ENCODE results near the gene SGPL1.

SGPL1 gene

DNA sequence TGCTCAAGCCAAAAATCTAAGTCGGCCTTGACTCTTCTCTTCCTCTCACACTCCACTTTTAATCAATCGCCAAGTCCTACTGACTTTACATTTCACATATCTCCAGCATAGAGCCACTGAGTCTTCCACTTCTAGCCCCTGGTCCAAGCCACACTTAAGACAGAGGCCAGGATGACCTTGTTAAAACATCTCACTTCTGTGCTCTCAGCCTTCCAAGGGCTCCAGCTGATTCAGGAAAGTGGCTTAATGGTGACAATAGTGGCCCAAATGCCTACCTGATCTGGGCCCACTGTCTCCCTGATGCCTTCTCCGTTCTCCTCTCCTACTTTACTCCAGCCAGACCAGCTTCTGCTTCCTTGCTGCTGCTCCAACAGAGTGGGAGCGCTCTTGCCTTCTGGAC is 35.0 kb upstream of the SGPL1 start:
- DNase-seq = no peak

DNA sequence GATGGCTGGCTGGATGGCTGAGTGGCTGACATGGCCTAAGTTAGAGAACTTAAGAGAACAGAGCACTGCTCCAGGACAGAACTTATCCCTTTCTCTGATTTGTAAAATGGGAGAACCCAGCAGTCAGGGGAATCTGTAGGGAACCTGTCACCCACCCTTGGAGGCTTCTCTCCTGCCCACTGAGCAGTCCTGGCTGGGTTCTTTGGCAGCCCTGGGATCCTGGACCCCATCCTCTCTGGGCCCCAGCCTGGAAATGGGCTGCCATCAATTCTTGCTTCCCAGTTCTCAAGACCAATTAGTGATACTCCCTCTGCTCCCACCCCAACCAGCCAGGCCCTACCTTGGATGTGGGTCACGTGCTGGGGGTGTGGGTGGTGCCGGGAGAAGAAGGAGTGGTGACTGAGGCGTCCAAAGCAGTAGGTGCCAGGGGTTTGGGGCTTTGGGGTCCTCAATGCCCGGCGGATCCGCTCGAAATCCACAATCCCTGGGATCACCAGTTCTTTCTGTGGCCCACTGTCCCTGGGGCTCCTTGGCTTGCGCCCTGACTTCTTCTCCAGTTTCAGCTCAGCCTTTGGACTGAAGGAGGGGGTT is 34.2 kb upstream of the SGPL1 start:
- no peak for DNase-seq

DNA sequence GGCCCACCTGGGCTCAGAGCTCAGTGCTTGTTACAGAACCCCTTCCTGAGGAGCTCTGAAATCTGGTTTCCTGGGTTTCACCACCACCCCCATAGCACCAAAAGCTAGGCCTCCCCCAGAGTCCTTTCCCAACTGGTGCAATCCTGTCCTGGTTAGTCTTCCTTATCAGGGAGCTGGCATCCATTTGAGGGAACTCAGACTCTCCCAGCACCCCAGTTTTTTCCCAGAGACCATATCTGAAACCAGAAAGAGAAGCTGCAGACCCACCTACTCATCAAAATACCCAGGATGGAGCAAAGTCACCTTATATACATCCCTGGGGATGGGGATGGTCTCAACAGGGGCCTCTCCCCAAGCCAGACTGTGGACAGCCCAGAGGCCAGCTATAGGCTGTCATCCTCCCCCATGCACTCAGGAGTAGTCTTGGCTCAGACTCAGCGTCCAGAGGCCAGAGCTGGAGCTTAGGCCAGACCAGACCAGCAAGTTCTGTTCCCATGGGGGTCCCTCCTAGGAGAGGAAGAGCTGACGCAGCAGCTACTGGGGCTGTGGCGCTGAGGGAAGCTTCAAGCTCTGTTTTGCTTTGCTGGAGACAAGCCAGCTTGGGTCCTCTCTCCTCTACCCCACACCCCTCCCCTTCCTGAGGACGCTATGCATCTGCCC is 33.5 kb upstream of the SGPL1 start:
- DNase-seq = no peak

DNA sequence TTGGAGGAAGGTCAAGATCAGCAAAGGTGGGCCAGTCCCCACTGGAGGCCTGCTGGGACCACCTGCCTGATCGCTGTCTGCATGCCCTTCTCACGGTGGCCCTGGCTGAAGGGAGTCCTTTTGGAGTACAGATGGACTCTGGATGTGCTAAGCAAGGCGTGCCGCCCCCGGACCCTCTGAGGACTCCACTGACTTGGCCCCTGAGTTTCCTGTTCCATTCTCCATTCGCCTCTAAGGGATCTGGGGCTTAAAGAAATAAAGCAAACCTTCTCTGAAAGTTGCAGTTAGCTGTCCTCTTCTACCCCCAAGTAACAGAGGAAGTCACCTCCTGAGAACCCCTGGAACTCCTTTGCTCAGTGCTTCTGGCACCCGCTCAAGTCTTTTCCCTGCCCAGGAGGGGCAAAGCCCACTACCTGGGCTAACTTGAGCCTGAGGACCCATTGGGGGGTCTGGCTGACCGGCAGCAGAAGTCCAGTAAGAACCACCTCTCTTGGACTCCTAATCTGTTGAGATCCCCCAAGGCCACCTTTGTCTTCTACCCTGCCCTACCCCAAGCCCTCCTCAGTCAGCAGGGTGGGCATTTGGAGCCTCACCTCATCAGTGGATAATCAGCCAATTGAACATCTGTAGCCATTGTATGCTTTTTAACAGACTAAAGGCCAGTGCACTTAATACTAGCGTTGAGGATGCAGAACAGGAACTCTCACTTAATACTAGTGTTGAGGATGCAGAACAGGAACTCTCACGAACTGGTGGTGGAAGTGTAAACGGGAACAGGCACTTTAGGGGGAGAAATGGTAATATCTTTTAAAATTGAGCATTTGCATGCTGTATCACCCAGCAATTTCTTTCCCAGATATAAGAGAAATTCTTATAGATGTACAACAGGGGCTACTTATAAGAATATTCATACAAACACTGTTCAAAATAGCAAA is 32.7 kb upstream of the SGPL1 start:
- no peak for DNase-seq

DNA sequence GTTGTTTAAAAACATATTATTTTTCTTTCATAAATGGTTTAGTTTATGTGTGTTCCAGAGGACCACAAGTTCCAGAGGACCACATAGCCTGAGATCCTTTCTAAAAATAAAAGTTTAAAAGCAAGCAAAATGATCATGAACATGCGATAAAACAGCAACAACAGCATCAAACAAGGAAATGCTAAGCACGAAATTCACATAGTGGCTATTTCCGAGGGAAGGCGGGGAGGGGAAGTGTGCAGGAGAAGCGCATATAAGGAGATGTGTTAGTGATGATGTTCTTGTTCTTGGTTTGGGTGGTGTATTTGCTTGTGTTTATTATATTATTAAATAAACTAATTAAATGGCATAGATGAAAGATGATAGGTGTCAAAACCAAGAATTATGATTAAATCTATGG is 31.7 kb upstream of the SGPL1 start:
- DNase-seq = no peak

DNA sequence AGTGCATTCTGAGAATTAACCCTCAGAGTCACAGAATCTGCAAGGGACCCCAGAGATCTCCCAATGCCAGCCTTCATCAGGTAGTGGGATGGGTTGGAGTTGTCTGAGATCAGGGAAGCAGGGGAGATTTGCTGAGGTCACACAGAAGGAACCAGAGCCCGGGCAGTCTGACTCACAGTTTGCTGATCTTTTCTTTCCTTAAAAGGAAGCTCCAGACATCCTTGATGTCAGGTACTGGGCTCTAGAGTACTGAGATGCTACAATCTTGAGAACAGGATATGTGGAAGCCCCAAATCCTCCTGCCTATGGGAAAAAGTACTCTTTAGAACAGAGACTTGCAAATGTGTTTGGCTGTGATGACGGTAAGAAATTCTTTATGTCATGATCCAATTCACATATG is 31.3 kb upstream of the SGPL1 start:
- DNase-seq = no peak

DNA sequence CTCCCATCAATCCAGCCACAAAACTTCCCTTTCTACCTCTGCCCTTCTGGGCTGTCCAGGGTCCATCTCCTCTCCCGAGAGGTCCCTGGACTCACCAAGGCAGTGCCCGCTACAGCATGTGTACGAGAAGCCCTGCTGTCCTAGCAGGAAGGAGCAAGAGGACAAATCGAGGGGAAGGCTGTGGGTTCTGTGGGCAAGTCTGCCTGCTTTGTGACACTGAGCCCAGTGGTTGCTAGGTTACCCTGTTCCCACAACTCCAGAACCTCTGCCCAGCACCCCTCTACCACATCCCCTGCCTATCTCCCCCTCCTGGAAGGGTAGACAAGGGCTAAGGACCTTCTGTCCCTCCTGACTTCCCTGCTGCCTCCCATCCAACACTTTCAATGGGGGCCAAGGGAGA is 30.6 kb upstream of the SGPL1 start, which contains the start of gene TBATA:
Gene TBATA (minus strand): TSS at position 188 of the 400 bp plus-strand sequence. CDS start 1,998 bp downstream, outside the sequence.
- DNase-seq = no peak

DNA sequence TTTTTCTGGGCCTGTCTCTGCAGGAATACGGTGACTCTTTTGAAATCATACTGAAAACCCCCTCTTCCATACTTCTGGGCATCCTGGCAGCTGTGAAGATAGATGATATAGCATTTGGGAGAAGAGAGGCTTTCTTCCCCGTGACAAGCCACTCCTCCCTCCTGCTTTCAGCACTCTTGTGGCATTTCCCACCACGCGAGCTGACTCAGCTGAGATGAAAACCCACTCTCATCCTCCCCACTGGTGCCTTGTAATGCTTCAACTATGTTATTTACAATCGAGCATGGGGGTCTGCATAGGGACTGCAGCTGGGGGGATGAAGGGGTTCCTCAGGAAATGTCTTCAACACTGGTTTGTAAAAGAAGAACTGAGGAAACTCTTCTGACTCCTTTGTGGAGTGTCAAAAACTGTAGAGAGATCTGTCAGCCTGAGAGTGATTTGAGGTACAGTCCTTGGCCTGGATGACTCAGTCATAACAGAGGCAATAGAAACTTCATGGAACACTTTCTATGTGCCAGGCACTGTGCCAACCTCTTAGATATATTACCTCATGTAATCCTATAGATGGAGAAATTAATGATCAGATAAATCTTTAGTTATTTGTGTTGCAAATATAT is 28.8 kb upstream of the SGPL1 start:
- no peak for DNase-seq

DNA sequence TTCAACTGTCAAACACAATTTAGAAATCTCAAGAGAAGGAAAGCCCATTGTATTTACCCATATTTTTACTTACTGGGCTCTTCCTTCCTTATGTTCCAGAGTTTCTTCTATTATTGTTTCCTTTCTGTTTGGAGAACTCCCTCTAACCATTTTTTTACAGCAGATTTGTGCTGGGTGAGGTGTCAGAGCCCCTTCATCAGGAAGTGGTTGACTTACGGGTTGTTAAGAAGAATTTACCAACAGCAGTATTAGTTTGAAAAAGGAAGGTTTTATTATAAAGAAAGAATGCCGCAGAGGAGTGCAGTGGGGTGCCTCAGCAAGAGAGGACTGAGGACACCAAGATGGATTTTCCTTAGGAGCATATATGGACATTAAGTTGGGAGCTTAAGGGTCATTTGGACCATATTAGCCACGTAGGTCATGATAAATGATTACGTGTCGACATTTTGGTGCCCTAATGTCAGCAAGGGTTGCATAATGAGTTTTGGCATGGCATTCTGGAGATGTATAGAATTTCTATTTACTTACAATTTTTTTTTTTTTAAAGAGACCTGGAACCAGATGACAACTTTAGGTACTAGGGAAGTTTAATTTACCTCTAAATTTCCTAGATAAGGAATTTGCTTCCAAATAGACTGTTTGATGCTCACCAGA is 24.2 kb upstream of the SGPL1 start:
- DNase-seq = no peak

DNA sequence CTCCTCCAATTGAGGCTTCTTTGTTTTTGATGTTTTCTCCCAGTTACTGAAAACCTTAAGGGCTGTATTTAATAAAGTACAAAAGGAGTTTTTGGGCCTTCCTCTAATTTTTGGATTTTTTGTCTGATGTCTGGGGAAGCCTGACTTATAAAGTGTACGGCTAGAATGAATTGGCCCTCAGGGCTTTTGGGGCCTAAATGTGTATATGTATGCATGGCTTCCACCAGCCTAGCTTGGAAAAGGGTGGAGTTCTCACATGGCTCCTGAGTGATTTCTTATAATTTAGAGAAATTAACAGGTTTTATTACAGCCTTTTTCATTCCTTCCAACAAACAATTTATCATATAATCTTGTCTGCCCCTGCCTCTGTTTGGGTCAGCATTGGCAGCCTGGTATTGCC is 20.1 kb upstream of the SGPL1 start:
- DNase-seq = no peak

DNA sequence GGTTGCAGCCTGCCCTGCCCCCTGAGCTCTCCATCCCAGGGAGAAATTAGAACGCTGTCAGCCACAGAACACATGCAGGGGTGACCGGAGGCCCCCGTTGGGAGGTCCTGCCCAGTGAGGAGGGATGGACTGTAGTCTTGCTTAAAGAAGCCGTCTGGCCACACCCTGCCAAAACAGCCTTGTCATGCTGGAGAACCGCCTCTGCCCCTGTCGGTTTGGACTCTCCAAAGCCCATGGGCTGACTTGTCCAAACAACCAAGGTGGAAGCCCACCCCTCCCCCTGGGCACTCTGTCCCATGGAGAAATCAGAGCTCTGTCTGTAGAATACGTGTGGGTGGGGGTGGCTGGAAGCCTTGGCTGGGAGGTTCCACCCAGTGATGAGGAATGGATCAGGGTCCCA is 17.9 kb upstream of the SGPL1 start:
- DNase-seq = no peak

DNA sequence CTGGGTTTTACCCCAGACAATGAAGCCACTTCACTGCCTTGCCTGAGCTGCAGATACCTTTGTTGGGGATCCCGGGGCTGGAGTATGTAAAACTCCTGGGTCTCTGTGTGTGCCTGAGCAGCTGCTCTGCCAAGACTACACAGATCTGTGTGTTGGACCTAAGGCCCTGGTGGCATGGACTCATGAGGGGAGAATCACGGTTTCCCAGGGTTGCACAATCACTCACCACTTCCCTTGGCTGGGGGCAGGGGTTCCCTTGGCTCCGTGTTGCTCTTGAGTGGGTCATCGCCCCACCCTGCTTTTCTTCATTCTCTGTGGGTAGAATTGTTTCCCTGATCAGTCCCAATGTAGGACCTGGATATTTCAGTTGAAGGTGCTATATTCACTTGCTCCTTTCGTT is 16.6 kb upstream of the SGPL1 start:
- no peak for DNase-seq

DNA sequence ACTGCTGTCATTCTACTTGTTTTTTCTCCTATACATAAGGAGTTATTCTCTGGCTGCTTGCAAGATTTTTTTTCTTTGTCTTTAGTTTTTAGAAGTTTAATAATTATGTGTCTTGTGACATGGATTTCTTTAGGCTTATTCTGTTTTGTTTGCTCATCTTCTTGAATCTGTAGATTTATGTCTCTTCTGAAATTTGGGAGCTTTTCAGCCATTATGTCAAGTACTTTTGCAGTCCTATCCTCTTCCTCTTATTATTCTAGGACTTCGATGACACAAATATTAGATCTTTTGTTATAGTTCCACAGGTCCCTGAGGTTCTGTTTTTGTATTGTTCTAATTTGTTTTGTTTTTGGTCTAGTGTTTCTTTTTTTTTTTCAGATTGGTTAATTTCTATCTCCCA is 13.9 kb upstream of the SGPL1 start:
- no peak for DNase-seq

DNA sequence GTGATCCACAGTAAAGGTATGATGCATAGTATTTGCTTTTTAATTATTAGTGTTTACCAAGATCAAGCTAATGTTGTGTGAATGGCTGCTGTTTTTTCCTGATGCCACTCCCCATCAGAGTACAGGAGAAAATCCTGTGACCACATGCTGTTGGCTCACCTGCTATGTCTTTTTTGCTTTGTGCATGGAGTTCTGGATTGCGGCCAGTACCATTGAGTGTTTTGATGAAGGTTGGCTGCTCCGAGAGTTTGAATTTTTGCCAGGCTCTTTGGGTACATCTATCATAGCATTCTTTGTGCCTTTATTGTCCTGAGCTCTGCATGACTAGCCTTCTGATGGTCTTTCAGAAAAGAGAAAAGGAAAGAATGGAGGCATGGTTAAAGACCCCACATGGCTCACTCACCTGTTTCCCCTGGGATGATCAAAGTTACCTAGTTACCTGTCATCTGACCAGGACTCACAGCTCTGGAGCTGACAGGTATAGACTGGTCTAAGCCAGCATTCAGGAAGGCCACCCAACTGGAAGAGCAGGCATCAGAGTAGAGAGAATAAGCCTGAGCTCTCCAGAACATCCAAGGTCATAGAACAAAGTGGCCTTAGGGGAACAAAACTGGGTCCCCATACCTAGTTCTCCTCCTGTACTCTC is 11.8 kb upstream of the SGPL1 start:
- no peak for DNase-seq

DNA sequence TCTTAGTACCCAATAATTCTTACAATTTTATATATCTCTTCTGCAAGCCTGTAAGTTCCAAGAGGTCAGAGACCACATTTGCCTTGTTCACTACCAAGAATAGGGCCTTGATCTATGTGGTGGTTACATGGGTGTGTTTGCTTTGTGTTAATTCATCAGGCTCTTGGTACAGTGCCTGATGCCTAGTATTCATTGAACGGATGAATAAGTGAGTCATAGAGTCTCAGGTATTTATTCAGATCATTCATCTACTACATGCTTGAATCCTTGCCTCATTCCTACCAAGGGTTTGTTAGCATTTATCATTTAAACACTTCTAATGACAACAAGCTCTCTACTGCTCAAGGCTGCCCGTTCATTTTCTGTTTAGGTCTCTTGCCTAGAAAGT is 11.3 kb upstream of the SGPL1 start:
- DNase-seq = no peak

DNA sequence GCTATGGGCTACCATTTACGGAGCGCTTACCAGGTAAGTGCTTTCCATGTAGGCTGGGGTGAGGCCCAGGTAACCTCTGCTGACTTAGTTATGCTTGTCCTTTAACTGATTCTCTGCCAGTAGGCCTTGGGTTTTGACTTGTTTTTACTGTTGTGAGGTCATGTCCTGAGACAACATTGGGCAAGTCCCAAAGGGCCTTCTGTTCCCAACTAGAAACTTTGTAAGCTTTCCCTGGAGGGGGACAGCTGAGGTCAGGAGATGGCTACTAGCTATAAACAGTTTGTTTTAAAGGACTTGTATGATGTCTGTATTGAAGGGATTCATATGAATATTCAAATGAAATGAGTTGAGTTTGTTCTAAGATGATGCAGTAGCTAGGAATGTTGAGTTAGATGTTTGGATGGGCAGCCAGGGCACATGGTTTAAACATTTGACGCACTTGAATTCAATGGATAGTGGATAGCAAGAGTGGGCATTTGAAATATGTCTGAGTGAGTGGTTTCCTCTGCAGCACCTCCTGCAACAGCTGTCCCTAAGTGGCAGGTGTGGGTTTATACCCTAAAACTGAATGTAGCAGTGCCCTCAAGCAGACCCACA is 10.0 kb upstream of the SGPL1 start:
- no peak for DNase-seq

DNA sequence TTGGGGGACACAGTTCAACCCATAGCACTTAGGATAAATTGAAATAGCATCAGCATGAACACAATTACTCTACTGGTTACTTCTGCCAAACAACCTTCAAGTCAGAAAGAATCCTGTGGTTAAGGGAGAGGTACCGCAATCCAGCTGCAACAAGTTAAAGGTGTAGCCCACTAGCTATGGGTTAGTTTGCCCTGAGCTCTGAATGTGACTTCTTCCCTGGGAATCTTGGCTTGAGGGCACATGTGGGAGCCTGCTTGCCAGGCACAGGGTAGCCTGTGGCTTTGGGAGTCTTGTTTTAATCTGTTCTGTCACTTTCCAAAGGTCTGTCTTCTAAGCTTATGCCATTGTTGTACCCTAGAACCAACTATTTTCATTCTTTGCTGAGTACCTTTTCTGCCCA is 8.9 kb upstream of the SGPL1 start:
- no peak for DNase-seq

DNA sequence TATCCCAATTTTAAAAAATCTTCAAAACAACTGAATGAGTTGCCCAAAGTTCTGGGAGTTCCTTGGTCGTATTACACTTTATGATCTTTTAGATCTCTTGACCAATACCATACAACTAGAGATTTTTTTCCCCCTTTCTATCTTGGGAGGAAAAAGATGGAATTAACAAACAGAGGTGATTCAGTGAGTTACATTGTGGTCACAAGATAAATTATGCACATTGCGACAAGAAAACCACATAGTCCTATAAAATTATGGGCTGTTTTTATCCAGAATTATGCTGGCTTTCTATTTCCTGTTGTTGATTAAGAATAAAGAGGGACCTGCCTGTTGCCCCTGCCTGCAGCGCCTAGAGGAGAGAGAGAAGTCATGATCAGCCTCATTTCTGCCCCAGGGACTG is 8.2 kb upstream of the SGPL1 start:
- DNase-seq = no peak

DNA sequence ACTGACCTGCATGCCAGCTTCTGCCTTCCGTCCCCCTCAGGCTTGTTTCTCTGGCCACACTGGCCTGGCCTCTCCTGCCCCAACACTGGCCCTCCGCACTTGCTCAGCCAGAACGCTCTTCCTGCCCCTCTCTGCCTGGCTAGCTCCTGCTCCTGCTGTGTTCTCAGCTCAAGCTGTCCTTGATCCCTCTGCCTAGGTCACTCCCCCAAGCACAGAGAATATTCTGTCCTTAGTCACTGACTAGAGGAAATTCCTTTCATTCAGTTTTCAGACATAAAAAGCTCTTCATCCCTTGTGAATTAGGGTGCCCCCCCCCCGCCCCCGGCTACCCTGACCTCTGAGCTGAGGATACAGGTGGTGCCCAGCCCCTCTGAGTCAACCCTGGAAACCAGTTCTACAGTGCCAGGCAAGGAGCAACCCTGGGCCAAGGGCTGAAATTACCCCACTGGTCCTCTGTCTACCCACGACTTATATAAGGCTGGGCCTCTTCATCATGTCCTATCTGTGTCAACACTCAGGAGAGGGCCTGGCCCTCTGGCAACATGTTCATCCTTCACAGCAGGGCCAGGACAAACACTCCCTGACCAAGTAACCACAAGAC is 6.6 kb upstream of the SGPL1 start:
- DNase-seq = no peak

DNA sequence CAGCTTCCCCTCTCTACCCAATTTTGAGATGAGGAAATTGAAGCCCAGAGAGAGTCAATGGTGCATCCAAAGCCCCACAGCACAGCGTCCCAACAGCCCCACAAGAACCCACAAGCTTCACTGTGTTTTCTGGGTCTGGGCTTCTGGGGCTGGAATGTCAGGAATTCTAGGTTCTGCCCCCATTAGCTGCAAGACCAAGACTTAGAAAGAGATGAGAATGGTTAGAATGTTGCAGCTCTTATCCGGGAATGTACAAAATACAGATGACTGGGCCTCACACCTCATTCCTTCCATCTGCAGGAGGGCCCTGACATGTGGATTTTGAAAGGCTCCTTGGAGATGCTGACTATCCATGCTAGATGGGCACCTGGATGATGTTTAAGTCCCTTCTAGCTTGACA is 6.0 kb upstream of the SGPL1 start:
- DNase-seq = no peak

DNA sequence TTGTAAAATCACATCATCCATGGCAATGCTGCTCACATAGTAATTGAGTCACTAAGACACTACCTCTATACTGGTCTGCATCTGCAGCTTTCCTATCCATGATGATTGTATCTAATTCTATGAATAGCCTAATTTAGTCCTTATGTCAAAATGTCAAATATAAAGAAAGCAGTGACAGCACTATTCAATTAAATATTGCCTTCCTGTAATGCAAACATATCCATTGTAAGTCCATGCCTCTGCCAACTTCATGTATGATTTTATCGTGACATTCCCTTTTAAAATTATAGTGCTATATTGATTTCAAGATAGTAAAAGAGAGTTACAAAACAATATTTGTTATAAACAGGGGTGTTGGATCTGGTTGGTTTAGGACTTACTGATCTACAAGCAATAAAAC is 4.8 kb upstream of the SGPL1 start:
- no peak for DNase-seq

DNA sequence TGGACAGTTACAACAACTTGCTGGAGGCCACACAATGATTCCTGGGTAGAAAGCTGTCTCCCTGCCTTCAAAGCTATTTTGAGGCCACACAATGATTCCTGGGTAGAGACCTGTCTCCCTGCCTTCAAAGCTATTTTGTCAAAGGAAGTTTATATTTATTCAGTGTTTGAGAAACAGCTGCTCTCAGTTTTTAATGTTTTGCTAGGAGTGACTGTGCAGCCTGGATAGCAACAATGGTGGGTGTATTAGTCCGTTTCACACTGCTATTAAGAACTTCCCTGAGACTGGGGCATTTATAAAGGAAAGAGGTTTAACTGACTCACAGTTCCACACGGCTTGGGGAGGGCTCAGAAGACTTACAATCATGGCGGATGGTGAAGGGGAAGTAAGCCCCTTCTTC is 3.9 kb upstream of the SGPL1 start:
- DNase-seq = no peak
